Retinal pigment epithelial cell (primary cell): ENCODE results near the gene ASPA.

Experiments
- DNase-seq: peaks from one replicate; pipeline ENCODE4 v3.0.0-alpha.2; 2010; ENCODE audit warnings: low read depth
- H3K4me3 ChIP-seq: 2 replicates; pipeline ENCODE4 v1.5.1; 2011; ENCODE audit warnings: mild to moderate bottlenecking, low read length, control low read depth, moderate library complexity
- TF ChIP-seq, protein P1 (sequence below): conservative IDR thresholded peaks from 2 replicates; pipeline ENCODE4 v1.5.1; 2011; ENCODE audit warnings: low read depth, low read length, control low read depth, inconsistent platforms

The ASPA gene

DNA sequence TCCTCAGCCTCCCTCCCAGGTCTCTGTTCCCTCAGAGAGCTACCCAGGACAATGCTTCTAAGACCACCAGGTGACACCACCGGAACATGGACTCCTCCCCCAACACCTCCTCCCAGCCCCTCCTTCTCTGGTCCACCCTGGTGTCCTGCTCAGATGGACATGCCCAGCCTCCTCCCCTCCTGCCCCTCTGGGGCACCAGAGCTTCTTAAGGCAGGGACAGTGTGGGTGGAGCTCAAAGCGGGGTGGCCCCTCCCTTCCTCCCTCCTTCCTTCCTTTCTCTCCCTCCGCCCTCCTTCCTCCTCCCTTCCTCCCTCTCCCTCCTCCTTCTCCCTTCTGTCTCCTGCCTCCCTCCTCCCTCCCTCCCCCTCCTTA, 59.1 kb downstream of the ASPA start:
- TF ChIP-seq, protein P1, sequence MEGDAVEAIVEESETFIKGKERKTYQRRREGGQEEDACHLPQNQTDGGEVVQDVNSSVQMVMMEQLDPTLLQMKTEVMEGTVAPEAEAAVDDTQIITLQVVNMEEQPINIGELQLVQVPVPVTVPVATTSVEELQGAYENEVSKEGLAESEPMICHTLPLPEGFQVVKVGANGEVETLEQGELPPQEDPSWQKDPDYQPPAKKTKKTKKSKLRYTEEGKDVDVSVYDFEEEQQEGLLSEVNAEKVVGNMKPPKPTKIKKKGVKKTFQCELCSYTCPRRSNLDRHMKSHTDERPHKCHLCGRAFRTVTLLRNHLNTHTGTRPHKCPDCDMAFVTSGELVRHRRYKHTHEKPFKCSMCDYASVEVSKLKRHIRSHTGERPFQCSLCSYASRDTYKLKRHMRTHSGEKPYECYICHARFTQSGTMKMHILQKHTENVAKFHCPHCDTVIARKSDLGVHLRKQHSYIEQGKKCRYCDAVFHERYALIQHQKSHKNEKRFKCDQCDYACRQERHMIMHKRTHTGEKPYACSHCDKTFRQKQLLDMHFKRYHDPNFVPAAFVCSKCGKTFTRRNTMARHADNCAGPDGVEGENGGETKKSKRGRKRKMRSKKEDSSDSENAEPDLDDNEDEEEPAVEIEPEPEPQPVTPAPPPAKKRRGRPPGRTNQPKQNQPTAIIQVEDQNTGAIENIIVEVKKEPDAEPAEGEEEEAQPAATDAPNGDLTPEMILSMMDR = no peak
- no peak for DNase-seq
- no peak overlapping the region for H3K4me3 ChIP-seq

DNA sequence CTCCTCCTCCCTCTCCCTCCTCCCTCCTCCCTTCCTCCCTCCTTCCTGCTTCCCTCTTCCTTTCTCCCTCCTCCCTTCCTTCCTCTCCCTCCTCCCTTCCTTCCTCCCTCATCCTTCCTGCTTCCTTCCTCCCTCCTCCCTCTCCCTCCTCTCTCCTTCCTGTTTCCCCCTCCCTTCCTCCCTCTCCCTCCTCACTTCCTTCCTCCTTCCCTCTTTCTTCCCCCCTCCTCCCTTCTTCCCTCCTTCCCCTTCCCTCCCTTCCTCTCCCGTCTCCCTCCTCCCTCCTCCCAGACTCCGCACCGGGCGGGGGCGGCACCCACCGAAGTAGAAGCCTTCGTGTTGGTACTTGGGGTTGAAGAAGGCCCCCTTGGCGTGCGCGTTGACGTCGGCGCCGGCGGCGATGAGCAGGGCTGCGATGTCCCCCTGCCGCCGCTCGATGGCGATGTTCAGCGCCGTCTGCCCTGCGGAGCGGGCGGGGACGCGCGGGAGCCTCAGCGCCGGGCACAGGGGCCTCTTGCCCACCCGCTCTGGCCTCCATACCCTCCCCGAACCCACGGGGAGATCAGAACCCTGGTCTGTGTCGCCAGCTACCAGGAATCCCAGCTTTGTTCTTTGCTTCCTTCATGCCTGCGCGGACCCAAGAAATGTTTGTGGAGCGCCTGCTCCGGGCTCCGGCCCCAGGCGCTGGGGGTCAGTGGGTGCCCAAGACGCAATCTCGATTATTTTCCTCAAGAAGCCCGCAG, 59.6 kb downstream of the ASPA start:
- peak overlapping the region; percentile 63 for H3K4me3 ChIP-seq

DNA sequence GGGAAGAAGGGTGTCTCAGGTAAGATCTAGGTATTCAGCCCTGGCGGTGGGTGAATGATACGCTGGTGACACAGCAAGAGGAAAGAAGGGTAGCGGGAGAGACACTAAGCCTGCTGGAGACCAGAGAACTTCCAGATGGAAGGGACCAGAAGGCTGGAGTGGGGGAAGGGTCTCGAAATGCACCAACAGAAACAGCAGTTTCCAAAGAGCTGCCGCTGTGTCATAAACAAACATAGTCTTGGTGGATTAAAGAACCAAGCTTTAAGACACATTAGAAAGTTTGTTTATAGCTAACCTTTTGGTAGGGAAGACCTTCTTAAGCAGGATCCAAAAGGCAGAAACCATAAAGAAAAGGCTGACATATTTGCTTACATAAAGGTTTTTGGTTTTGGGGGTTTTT, 60.9 kb downstream of the ASPA start:
- no peak overlapping the region for H3K4me3 ChIP-seq
- DNase-seq = no peak
- TF ChIP-seq, protein P1 = no peak

More for the DNA sequence above, 59.6 kb downstream of the ASPA start:
- peak; percentile 26 for DNase-seq
- TF ChIP-seq, protein P1 = peak; percentile 76

DNA sequence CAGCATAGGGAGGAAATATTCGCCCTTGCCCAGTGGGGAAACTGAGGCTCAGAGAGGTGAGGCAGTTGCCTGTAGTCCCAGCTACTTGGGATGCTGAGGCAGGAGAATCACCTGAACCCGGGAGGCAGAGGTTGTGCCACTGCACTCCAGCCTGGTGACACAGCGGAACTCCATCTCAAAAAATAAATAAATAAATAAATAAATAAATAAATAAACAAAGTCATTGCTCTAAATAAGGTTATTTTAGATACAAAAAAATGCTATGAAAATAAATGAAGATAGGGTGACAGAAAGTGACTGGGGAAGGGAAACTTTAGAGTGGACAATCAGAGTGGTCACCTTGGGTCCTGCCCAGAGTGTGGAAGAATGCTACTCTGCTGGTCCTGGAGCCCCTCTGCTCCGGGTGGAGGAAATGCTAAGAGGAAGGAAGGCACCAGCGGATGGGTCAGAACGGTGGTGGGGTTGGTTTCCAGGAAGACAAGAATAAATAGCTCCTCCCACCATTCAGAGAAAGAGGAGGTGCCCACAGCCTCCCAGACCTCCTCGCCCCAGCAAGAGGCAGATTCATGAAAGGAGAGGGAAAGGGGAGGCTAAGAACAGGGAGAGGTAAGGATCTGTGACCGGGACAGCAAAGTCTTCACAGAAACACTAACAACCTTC, 64.2 kb downstream of the ASPA start:
- no peak for DNase-seq
- TF ChIP-seq, protein P1 = no peak
- H3K4me3 ChIP-seq = no peak overlapping the region

DNA sequence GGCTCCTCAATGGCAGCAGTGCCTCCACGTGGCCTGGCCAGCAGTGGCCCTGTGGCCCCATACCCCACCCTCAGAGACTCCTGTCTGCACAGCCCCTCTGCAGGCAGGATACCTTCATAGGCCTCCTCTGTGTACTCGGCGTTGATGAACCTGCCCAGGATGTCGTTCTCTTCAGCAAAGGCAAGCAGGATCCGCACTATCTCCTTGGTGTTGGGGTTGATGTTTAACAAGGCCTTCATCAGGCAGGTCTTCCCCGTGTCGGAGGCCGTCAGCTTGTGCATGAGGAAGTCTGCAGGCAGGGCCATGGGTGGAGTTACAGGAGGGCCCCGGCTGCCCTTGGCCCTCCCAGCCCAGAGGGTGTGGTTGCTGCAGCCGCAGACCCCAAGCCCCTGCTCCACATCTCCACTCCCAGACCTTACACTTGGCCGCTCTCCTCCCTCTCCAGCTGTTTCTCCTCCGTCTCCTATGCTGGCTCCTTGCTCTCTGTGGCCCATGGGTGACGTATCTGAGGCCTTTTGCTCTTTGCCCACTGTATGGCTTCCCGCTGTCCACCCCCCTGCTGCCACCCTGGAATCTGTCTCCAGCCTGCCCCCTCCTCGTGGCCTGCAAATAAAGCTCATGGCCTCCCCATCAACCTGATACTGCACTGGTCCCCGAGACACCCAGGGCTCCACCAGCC, 66.8 kb downstream of the ASPA start:
- no peak for DNase-seq
- TF ChIP-seq, protein P1 = no peak
- H3K4me3 ChIP-seq = no peak overlapping the region

DNA sequence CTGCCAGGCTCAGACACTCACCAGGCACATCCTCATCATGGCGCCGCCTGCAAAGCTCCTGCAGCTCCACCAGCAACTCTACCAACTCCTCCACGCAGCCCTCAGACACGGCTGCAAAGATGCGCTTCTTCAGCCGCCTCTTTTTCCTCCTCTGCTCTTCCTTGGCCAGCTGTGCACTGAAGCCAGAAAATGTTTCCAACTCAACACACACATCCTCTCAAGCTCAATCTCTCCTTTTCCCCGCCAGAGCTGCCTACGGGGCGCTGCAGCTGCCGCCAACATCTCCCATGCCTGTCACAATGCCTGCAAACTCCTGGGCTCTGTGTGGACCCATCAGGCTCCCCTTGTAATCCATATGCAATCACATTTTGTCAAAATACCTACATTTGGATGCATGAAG, 67.7 kb downstream of the ASPA start:
- TF ChIP-seq, protein P1 = no peak
- H3K4me3 ChIP-seq = no peak overlapping the region
- DNase-seq = no peak
